ENCODE results near the gene HCFC2.
"Not testable (repeated sequence)": the region's sequence is repeated elsewhere in the genome, so short reads cannot be mapped to it uniquely, and the experiment has no call there.

The HCFC2 gene

GRCh38 chr12:104114834-104115586 is 50.7 kb downstream of the HCFC2 start:
- not testable (repeated sequence) for DNase-seq

- DNase-seq = peak in 5 of 58 donors; percentile 2 to 21 (median 11)
Measured at GRCh38 chr12:104115587-104115975, 51.2 kb downstream of the HCFC2 start.

GRCh38 chr12:104121001-104121400 is 56.7 kb downstream of the HCFC2 start:
- no peak for DNase-seq

GRCh38 chr12:104122298-104122697 is 58.0 kb downstream of the HCFC2 start:
- DNase-seq = no peak

GRCh38 chr12:104126548-104126947 is 62.2 kb downstream of the HCFC2 start:
- no peak for DNase-seq

GRCh38 chr12:104130760-104131159 is 66.4 kb downstream of the HCFC2 start:
- DNase-seq = no peak

- DNase-seq = no peak
Measured at GRCh38 chr12:104131609-104132008, 67.3 kb downstream of the HCFC2 start.

- DNase-seq = peak in 6 of 58 donors; percentile 2 to 14 (median 7)
Measured at GRCh38 chr12:104132351-104132956, 68.1 kb downstream of the HCFC2 start.

- no peak for DNase-seq
Measured at GRCh38 chr12:104133321-104133720, 69.0 kb downstream of the HCFC2 start.

GRCh38 chr12:104133866-104134265 is 69.5 kb downstream of the HCFC2 start:
- no peak for DNase-seq

GRCh38 chr12:104134882-104135281 is 70.6 kb downstream of the HCFC2 start:
- DNase-seq = no peak

- peak in 1 of 58 donors; percentile 16 for DNase-seq
Measured at GRCh38 chr12:104136577-104136976, 72.2 kb downstream of the HCFC2 start.

GRCh38 chr12:104137001-104137901 is 72.9 kb downstream of the HCFC2 start:
- DNase-seq = peak in 33 of 58 donors; percentile 3 to 55 (median 20)

GRCh38 chr12:104137902-104138796 is 73.8 kb downstream of the HCFC2 start, which contains the start of gene NFYB:
NFYB (minus strand) TSS chr12:104138210; CDS start chr12:104135453, 2,757 bp downstream.
- DNase-seq = peak; percentile 54 to 98 (median 92)

- DNase-seq = peak in 21 of 58 donors; percentile 7 to 63 (median 39)
Measured at GRCh38 chr12:104138797-104139152, 74.4 kb downstream of the HCFC2 start.

- DNase-seq = no peak
Measured at GRCh38 chr12:104142543-104142942, 78.2 kb downstream of the HCFC2 start.

- DNase-seq = no peak
Measured at GRCh38 chr12:104143002-104143401, 78.7 kb downstream of the HCFC2 start.

GRCh38 chr12:104143918-104144317 is 79.6 kb downstream of the HCFC2 start:
- no peak for DNase-seq

- DNase-seq = no peak
Measured at GRCh38 chr12:104147346-104147745, 83.0 kb downstream of the HCFC2 start.

GRCh38 chr12:104150416-104150815 is 86.1 kb downstream of the HCFC2 start:
- DNase-seq = no peak
